HEK293T (cell line): ENCODE measurements around the gene TEAD3.

Experiments
- BHLHE40 ChIP-seq: fragments of 450-650 bp; IDR thresholded peaks from 2 replicates; pipeline ENCODE4 v1.6.1; 2016; ENCODE audit warnings: mild to moderate bottlenecking, moderate library complexity, borderline replicate concordance
- ELF4 ChIP-seq: fragments of 450-650 bp; IDR thresholded peaks from 2 replicates; pipeline ENCODE4 v1.6.1; 2017; ENCODE audit warnings: antibody characterized with exemption
- FOXK2 ChIP-seq: fragments of 450-650 bp; IDR thresholded peaks from 2 replicates; pipeline ENCODE4 v1.6.1; 2016; ENCODE audit warnings: mild to moderate bottlenecking
- HDGF ChIP-seq: fragments of 450-650 bp; IDR thresholded peaks from 2 replicates; pipeline ENCODE4 v1.6.1; 2017; ENCODE audit warnings: antibody characterized with exemption, borderline replicate concordance
- PKNOX1 ChIP-seq: fragments of 450-650 bp; IDR thresholded peaks from 2 replicates; pipeline ENCODE4 v1.6.1; 2016
- SP1 ChIP-seq: fragments of 450-650 bp; IDR thresholded peaks from 2 replicates; pipeline ENCODE4 v1.6.1; 2017
- SUZ12 ChIP-seq: fragments of 450-650 bp; IDR thresholded peaks from 2 replicates; pipeline ENCODE4 v1.6.1; 2016; ENCODE audit warnings: mild to moderate bottlenecking
- TARDBP ChIP-seq: fragments of 450-650 bp; IDR thresholded peaks from 2 replicates; pipeline ENCODE4 v1.6.1; 2016
- ZNF384 ChIP-seq: fragments of 450-650 bp; IDR thresholded peaks from 2 replicates; pipeline ENCODE4 v1.6.1; 2016

- TF ChIP-seq PKNOX1 (no peak), TARDBP (no peak), ZNF384 (no peak), BHLHE40 (no peak), SP1 (no peak), HDGF (no peak), FOXK2 (no peak), SUZ12 (no peak), ELF4 (no peak)
These were observed 37.7 kb upstream of the TEAD3 start for GRCh38 chr6:35534407-35535170.
